K562 (cell line): ENCODE results near the gene ZNF845. TPM values are rescaled to one million over a fixed set of nuclear protein-coding genes. Genes with fewer than 3 reads are reported as not detected.

Experiments used
- ATAC-seq: fragments of 200-7000 bp; cut with Tn5 transposase; 3 replicates; pipeline ENCODE4 v1.9.1; 2020; ENCODE audit warnings: moderate library complexity
- BruUV-seq: library from RNA; stranded (reverse); fragments of 400-500 nt; replicated peaks from 2 replicates; lab custom pipeline; 2021; lab: Mats Ljungman, UMichigan
- CTCF ChIA-PET: fragments of 300-600 bp; formaldehyde crosslinking; extraction: SDS; loops from one replicate; lab custom pipeline; 2021; ENCODE audit warnings: low intra/inter-chr PET ratio; lab: Yijun Ruan, JAX
- POLR2A ChIA-PET: fragments of 300-600, 350-650 bp; sonication (Branson Sonifier 250); formaldehyde crosslinking; extraction: SDS; loops from one replicate; lab custom pipeline; 2021; ENCODE audit warnings: antibody characterized with exemption, inconsistent platforms; lab: Yijun Ruan, JAX
- DNase-seq, 4 experiments: peaks; one replicate each; pipeline versions ENCODE4 v3.0.0 to v3.0.0-alpha.2; 2011 to 2018; ENCODE audit warnings: low spot score in 3 of 4, mixed read lengths in 3 of 4; ENCODE audit errors: extremely low read depth in 1 of 4
- FAIRE-seq: peaks from 2 replicates; lab custom pipeline; 2011; peaks lifted over from hg19 to GRCh38; lab: Jason Lieb, UNC
- H2AFZ ChIP-seq: 2 replicates; pipeline ENCODE4 v1.6.0; 2011; ENCODE audit warnings: low read depth, low read length, control low read depth, inconsistent platforms
- H3K27ac ChIP-seq: fragments of 200-600 bp; 3 replicates; pipeline ENCODE4 v1.8.0; 2011; ENCODE audit warnings: low read depth, mild to moderate bottlenecking, control low read depth, inconsistent platforms, low read length, moderate library complexity, mixed read lengths; ENCODE audit errors: extremely low read depth
- H3K27me3 ChIP-seq, 2 experiments: fragments of 300-600 bp in 1 of 2; 2 replicates in 1 of 2; 3 replicates in 1 of 2; pipeline versions ENCODE4 v1.6.0 to v1.8.0; 2011; ENCODE audit warnings: inconsistent platforms in 2 of 2, low read length in 2 of 2, mild to moderate bottlenecking in 1 of 2, mixed read lengths in 1 of 2, moderate library complexity in 1 of 2; ENCODE audit not compliant: control insufficient read depth in 2 of 2, insufficient read depth in 2 of 2
- H3K36me3 ChIP-seq: fragments of 300-600 bp; 3 replicates; pipeline ENCODE4 v1.8.0; 2011; ENCODE audit warnings: mild to moderate bottlenecking, low read length, inconsistent platforms; ENCODE audit not compliant: control insufficient read depth, insufficient read depth
- H3K4me1 ChIP-seq, 2 experiments: fragments of 200-600 bp in 1 of 2; replicated peaks in 1 of 2; 2 replicates in 1 of 2; 3 replicates in 1 of 2; pipeline versions ENCODE4 v1.5.1 to v1.8.0; 2011; ENCODE audit warnings: inconsistent platforms in 2 of 2, low read length in 2 of 2, mild to moderate bottlenecking in 1 of 2, mixed read lengths in 1 of 2, moderate library complexity in 1 of 2; ENCODE audit not compliant: control insufficient read depth in 2 of 2, insufficient read depth in 2 of 2
- H3K4me2 ChIP-seq: 2 replicates; pipeline ENCODE4 v1.6.1; 2011; ENCODE audit warnings: low read length, control low read depth, inconsistent platforms, mixed read lengths; ENCODE audit not compliant: insufficient read depth
- H3K4me3 ChIP-seq: fragments of 200-600 bp; sonication (generic), shearing (Covaris generic); 2 replicates; pipeline ENCODE4 v1.5.1; 2016; ENCODE audit warnings: control low read depth, inconsistent platforms
- H3K79me2 ChIP-seq: fragments of 200-600 bp; 3 replicates; pipeline ENCODE4 v1.8.0; 2011; ENCODE audit warnings: low read length, inconsistent platforms; ENCODE audit not compliant: control insufficient read depth, insufficient read depth
- H3K9ac ChIP-seq, 2 experiments: 2 replicates each; pipeline versions ENCODE4 v1.6.0 to v1.6.1; 2011; ENCODE audit warnings: low read depth in 2 of 2, low read length in 2 of 2, control low read depth in 1 of 2, inconsistent platforms in 1 of 2, mild to moderate bottlenecking in 1 of 2, mixed read lengths in 1 of 2; ENCODE audit not compliant: insufficient read depth in 1 of 2
- H3K9me1 ChIP-seq: one replicate; pipeline ENCODE4 v1.6.0; 2011; ENCODE audit warnings: inconsistent platforms, mild to moderate bottlenecking, low read length, moderate library complexity; ENCODE audit not compliant: control insufficient read depth, insufficient read depth
- H3K9me3 ChIP-seq: replicated peaks from 2 replicates; pipeline ENCODE4 v1.5.1; 2011; ENCODE audit warnings: low read depth, low read length, inconsistent platforms; ENCODE audit not compliant: control insufficient read depth, insufficient read depth
- H4K20me1 ChIP-seq: replicated peaks from 2 replicates; pipeline ENCODE4 v1.6.1; 2011; ENCODE audit warnings: low read length, inconsistent platforms, mixed read lengths; ENCODE audit not compliant: control insufficient read depth, insufficient read depth
- KAT2B ChIP-seq: IDR thresholded peaks from one replicate; pipeline ENCODE4 v1.6.1; 2012; ENCODE audit warnings: low read depth, mild to moderate bottlenecking, control low read depth, inconsistent platforms, low read length, moderate library complexity
- PTTG1 ChIP-seq: fragments of 450-650 bp; IDR thresholded peaks from 2 replicates; pipeline ENCODE4 v1.6.1; 2016; ENCODE audit warnings: low read depth, mild to moderate bottlenecking, missing genetic modification characterization, missing compliant biosample characterization
- SPI1 ChIP-seq: IDR thresholded peaks from 2 replicates; pipeline ENCODE4 v1.6.1; 2011; ENCODE audit warnings: low read depth, low read length, control low read depth, borderline replicate concordance
- TBP ChIP-seq: optimal IDR thresholded peaks from 2 replicates; pipeline ENCODE3; 2011; ENCODE audit warnings: low read depth, low read length, improper control_type of control experiment
- ZNF384 ChIP-seq: IDR thresholded peaks from 2 replicates; pipeline ENCODE4 v1.6.1; 2012; ENCODE audit warnings: low read depth, low read length, improper control_type of control experiment
- ZNF507 ChIP-seq: conservative IDR thresholded peaks from 2 replicates; pipeline ENCODE4 v1.6.1; 2017; ENCODE audit warnings: missing genetic modification characterization, missing compliant biosample characterization
- WGBS: fragments of 100-300 bp; shearing (Covaris generic); methylation state at CpG from one replicate; pipeline ENCODE4 v1.1.6; 2016; ENCODE audit warnings: low coverage, mixed read lengths; ENCODE audit not compliant: insufficient coverage; ENCODE audit errors: missing lambda C conversion rate; 5-methylcytosine and 5-hydroxymethylcytosine counted together
- in situ Hi-C: fragments of 300-500 bp; cut with MboI; formaldehyde crosslinking; loops from 4 replicates; pipeline ENCODE4 v1.15.0; 2018; ENCODE audit warnings: inconsistent platforms, mixed read lengths
- intact Hi-C: fragments of 100-400 bp; cut with micrococcal nuclease; formaldehyde crosslinking; loops from 2 replicates; pipeline ENCODE4 v1.14.2; 2022
- polyA plus RNA-seq, 8 experiments: library from polyadenylated mRNA; depleted of rRNA in 4 of 8; stranded (reverse) in 5 of 8; unstranded in 3 of 8; fragments of >200 nt; fragmentation: Nextera tagmentation in 2 of 8; fragmentation: Illumina TruSeq in 1 of 8; extraction: Ambion mirVana in 2 of 8; extraction: Trizol in 1 of 8; gene quantifications; 2 replicates each; pipeline versions ENCODE4 v1.2.1 to v1.2.3, GENCODE V29; 2011 to 2014; ENCODE audit warnings: inconsistent platforms in 1 of 8, missing spikeins in 1 of 8
- total RNA-seq, 7 experiments: library from RNA; depleted of rRNA in 6 of 7; stranded (reverse); fragments of >200 nt in 6 of 7; fragmentation: Illumina TruSeq in 2 of 7; extraction: Trizol in 2 of 7; gene quantifications; 2 replicates each; pipeline versions ENCODE4 v1.2.1 to v1.2.3, GENCODE V29; 2011 to 2021; ENCODE audit warnings: low replicate concordance in 1 of 7
- TF ChIP-seq, protein P1 (sequence below): fragments of 250-450 bp; sonication (Bioruptor Pico); IDR thresholded peaks from 2 replicates; pipeline ENCODE4 v1.8.0; 2021; ENCODE audit warnings: mild to moderate bottlenecking, moderate library complexity
- TF ChIP-seq, protein P2 (sequence below): sonication (generic); formaldehyde crosslinking; IDR thresholded peaks from 2 replicates; pipeline ENCODE4 v1.8.0; 2022; ENCODE audit warnings: mild to moderate bottlenecking, missing genetic modification reagents

ZNF845 gene
- total and polyA plus RNA-seq, 9 of the 15 experiments (the other 6 are each of a cell fraction or from before 2014, with no cell fraction given): 1.9 to 13.2 (median 6.4) TPM

DNA sequence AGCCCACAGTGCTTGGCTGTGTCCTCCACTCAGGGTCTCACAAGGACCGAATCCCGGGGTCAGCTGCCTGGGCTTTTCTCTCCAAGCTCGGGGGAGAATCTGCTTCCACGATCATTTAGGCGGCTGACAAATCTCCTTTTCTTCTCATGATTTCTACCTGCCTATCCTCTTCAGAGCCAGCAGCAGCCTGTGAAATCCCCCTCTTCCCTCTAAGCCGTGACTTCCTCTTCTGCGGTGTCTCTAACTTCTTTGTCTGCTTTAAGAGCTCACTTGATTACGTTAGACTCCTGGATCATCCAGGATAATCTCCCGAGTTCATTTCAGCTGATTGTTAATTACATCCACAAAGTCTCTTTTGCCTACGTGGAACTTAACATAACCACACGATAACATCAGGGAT lies 22.5 kb upstream of the ZNF845 start:
- FAIRE-seq (no peak), DNase-seq (no peak), ATAC-seq (no peak)
- H3K9me1 ChIP-seq: no peaks in the 10 kb centered on the region
- H3K4me1 ChIP-seq: peaks cover 0 to 7% of the 10 kb centered on the region in 2 experiments; a peak in 2 of 5 replicates
- BruUV-seq: no TSS peak
- intact Hi-C loops: no loop called here
- H3K9me3 ChIP-seq: peaks cover 2% of the 10 kb centered on the region
- H3K27ac ChIP-seq: no peak overlapping the region
- 2% methylated on average over 10 of the region's 11 CpGs for WGBS
- H3K9ac ChIP-seq: no peak overlapping the region
- no peak overlapping the region for H2AFZ ChIP-seq
- H3K79me2 ChIP-seq: no peaks in the 10 kb centered on the region
- H3K4me3 ChIP-seq: no peak overlapping the region
- ChIA-PET POLR2A (no interaction called here), CTCF (no interaction called here)
- no peaks in the 10 kb centered on the region for H3K36me3 ChIP-seq
- TF ChIP-seq ZNF507 (tag): no peak
- TF ChIP-seq, protein P1, sequence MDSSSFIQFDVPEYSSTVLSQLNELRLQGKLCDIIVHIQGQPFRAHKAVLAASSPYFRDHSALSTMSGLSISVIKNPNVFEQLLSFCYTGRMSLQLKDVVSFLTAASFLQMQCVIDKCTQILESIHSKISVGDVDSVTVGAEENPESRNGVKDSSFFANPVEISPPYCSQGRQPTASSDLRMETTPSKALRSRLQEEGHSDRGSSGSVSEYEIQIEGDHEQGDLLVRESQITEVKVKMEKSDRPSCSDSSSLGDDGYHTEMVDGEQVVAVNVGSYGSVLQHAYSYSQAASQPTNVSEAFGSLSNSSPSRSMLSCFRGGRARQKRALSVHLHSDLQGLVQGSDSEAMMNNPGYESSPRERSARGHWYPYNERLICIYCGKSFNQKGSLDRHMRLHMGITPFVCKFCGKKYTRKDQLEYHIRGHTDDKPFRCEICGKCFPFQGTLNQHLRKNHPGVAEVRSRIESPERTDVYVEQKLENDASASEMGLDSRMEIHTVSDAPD (CRISPR knock-in tag): no peak
- TF ChIP-seq PTTG1 (tag): no peak
- no peak for TF ChIP-seq KAT2B
- TF ChIP-seq, protein P2, sequence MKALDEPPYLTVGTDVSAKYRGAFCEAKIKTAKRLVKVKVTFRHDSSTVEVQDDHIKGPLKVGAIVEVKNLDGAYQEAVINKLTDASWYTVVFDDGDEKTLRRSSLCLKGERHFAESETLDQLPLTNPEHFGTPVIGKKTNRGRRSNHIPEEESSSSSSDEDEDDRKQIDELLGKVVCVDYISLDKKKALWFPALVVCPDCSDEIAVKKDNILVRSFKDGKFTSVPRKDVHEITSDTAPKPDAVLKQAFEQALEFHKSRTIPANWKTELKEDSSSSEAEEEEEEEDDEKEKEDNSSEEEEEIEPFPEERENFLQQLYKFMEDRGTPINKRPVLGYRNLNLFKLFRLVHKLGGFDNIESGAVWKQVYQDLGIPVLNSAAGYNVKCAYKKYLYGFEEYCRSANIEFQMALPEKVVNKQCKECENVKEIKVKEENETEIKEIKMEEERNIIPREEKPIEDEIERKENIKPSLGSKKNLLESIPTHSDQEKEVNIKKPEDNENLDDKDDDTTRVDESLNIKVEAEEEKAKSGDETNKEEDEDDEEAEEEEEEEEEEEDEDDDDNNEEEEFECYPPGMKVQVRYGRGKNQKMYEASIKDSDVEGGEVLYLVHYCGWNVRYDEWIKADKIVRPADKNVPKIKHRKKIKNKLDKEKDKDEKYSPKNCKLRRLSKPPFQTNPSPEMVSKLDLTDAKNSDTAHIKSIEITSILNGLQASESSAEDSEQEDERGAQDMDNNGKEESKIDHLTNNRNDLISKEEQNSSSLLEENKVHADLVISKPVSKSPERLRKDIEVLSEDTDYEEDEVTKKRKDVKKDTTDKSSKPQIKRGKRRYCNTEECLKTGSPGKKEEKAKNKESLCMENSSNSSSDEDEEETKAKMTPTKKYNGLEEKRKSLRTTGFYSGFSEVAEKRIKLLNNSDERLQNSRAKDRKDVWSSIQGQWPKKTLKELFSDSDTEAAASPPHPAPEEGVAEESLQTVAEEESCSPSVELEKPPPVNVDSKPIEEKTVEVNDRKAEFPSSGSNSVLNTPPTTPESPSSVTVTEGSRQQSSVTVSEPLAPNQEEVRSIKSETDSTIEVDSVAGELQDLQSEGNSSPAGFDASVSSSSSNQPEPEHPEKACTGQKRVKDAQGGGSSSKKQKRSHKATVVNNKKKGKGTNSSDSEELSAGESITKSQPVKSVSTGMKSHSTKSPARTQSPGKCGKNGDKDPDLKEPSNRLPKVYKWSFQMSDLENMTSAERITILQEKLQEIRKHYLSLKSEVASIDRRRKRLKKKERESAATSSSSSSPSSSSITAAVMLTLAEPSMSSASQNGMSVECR (CRISPR knock-in tag): no peak
- TF ChIP-seq SPI1: 0 out of 2 replicates have a peak, but pooled peaks have one; percentile 18
- TF ChIP-seq ZNF384: no peak
- no peak for TF ChIP-seq TBP
- H3K4me2 ChIP-seq: no peak overlapping the region
- H4K20me1 ChIP-seq: no peaks in the 10 kb centered on the region
- in situ Hi-C loops: no loop called here
- H3K27me3 ChIP-seq: peaks cover 0 to 29% of the 10 kb centered on the region in 2 experiments; a peak in 2 of 5 replicates
